Right ventricle myocardium inferior (tissue), 1 donor: ENCODE results near the gene MAPK8. TPM values are rescaled to one million over a fixed set of nuclear protein-coding genes. Genes with fewer than 3 reads are reported as not detected.
"Not testable (repeated sequence)": the region's sequence is repeated elsewhere in the genome, so short reads cannot be mapped to it uniquely, and the experiment has no call there.

ENCODE experiments used
- ATAC-seq: fragments of 200-7000 bp; cut with Tn5 transposase; one replicate; pipeline ENCODE4 v1.9.1; 2020; ENCODE audit warnings: mild to moderate bottlenecking, moderate library complexity
- DNase-seq: peaks from one replicate; pipeline ENCODE4 v3.0.0; 2021; ENCODE audit errors: missing footprints
- intact Hi-C: fragments of 100-400 bp; cut with DNase I; formaldehyde crosslinking; loops from one replicate; pipeline ENCODE4 v1.11.0; 2022
- long read RNA-seq: library from polyadenylated mRNA; unstranded; transcript quantifications from one replicate; pipeline ENCODE4 v2.0.0, GENCODE V29; 2021
- total RNA-seq: library from RNA; stranded (reverse); fragmentation: NEBNext Ultra II Directional; extraction: Animal tissue kit (Norgen Biotek cat#: 25700); gene quantifications from one replicate; pipeline ENCODE4 v1.2.1, GENCODE V29; 2021
- donor health status: DM: no; HTN: yes; CAD: no; lungs with severe emphysema.

Gene MAPK8
- 29.5 TPM for total RNA-seq
- long read RNA-seq, partial matches to known transcripts: 0 of 1 reads
- long read RNA-seq, other reads (novel, unspliced or antisense): 1 of 1 reads

DNA sequence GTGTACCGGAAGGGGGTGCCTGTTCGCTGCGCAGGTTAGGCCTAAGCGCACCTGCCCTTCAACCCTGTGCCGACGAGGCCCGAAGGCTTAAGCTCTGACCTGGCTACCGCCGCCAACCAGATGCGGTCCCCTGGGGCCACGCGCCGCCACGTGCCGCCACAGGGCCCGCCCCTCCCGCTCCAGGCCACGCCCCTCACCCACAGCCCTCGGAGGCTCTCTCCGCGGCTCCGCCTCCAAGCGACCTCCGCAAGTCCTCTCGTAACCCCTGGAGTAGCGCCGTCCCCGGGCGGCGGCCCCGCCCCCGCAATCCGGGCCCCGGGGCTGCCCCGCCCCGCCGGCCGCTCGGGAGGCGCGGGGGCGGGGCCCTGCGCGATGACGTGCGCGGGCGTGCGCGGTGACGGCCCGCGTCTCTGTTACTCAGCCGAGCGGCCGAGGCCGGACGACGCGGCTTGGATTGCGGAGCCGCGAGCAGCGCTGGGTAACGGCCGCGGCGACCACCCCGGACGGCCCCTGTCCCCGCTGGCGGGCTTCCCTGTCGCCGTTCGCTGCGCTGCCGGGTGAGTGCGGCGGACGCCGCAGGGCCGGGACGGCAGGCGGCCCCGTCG lies at the start of gene MAPK8:
Gene MAPK8 (plus strand): TSS at position 413 of the 605 bp plus-strand sequence. CDS start 94,984 bp downstream, outside the sequence.
- peak; percentile 95 for DNase-seq
- peak; percentile 96 for ATAC-seq
- intact Hi-C loops: loop anchor here (5.0 kb wide), 1 partner anchor 56 kb away; no protein-coding TSS in a partner anchor

DNA sequence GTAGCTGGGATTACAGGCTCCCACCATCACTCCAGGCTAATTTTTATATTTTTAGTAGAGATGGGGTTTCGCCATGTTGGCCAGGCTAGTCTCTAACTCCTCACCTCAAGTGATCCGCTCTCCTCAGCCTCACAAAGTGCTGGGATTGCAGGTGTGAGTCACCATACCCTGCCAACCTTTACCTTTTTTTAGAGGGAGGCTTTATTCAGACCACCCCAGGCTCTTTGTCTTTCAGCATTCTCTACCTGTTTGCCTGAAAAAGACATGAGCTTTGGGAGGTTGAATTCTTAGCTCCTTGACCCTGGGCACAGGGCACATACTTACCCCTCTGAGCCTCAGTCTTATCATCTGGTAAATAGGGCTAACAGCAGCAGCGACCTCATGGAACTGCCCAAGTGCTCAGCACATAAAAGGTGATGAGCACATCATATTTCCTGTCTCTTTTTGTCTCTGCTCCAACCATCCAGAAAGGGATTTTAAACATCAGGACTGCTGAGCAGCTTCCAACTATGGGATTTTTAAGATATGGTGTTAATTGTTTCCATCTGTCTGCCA lies 49.0 kb upstream of the MAPK8 start:
- intact Hi-C loops: no loop called here
- DNase-seq: no peak
- no peak for ATAC-seq

DNA sequence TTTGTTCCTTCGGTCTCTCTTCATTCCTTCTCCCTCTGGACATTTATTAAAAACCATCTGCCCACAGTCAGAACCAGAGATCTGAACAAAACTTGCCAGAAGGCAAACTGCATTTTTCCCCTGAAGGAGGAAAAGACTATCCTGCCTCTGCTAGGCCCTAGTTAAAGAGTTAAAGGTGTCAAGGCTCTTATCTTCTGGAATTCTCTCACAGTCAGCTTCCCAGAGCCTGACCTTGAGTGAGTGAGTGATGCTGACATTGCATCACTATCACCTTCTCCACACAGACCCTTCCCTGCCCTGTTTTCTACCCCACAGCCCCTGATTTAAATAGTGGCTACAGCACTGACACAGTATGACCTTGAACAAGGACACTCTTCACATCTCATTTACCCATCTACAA lies 48.4 kb upstream of the MAPK8 start:
- intact Hi-C loops: no loop called here
- DNase-seq: no peak
- peak; percentile 17 for ATAC-seq

DNA sequence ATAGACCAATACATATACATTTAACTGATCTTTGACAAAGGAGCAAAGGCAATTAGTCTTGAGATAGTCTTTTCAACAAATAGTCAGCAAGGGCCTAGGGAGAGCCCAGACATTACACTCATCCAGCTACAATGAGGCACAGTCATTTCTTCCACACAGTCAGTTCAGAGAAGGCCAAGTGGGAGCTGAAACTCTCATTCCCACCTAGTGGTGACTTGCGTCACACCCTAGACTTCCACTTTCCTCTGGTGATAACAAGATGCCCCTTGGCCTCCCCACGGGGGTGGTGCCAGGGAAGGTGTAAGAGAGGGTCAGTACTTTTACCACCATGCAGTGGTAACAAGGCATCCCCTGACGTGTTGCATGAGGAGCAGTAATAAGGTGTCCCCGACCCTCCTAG lies 39.9 kb upstream of the MAPK8 start:
- ATAC-seq (no peak), DNase-seq (no peak)
- intact Hi-C loops: no loop called here

DNA sequence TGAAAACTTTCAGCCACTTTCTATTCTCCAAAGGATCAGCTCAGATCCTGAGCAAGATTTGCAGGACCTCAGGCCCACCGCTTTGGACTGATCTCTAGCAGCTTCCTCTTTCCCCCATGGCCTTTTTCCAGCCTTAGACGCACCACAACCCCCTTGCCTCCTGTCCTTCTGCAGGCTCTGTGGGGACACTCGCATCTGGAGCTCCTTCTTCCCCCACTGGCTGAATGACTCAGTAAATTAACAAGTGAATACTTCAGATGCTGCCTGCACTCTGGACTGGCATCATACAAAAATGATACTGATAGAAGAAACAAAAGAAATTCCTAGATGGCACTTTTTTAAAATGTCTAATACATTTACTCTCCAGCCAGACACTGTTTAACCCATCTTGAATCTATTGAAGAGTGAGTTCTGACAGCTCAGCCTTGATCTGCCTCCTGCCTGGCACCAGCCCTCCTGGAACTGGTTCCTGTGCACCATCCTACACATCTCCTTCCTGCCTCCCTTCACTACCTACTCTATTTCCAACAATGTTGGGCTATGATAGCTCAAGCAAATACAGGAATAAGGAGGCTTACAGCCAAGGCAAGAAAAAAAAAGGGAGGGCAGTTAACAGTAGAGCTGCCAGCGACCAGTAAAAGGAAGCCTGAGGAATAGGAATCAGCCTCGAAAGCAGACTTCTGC lies 35.3 kb upstream of the MAPK8 start:
- ATAC-seq: no peak
- DNase-seq: no peak
- intact Hi-C loops: no loop called here

DNA sequence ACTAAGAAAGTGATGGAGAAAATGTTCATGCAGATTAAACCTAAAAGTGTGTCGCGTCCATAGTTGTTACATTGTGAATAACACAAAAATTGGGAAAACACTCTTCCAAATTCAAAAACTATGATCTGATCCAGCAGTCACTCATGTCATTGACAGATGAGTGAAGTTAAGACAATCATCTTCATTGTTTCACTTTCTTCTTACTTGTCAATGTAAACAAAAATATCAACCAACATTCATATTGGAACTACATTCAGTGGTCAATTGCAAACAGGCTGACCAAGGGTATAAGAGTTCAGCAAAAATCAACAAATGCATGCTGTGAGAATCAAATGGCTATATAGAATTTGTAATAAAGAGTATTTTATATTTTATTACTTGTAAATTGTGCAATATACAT lies 33.8 kb upstream of the MAPK8 start:
- intact Hi-C loops: no loop called here
- DNase-seq (no peak), ATAC-seq (no peak)

DNA sequence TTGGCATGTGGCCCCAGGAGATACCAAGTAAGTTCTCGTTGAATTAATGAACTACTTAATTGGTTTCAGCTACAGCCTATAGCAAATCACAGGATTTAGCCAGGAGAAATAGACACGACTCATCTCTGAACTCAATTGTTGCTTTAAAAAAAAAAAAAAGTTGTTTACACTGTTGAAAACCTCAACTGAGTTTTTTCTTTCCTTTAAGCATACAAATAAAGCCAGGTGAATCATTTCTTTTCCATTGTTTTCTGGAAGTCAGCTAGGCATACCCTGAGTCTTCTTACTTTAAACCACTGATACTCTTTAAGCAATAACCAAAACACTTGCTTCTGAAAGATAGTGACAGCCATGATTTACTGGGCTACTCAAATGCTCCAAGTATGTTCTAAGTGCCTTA lies 32.7 kb upstream of the MAPK8 start:
- ATAC-seq (no peak), DNase-seq (no peak)
- intact Hi-C loops: no loop called here

DNA sequence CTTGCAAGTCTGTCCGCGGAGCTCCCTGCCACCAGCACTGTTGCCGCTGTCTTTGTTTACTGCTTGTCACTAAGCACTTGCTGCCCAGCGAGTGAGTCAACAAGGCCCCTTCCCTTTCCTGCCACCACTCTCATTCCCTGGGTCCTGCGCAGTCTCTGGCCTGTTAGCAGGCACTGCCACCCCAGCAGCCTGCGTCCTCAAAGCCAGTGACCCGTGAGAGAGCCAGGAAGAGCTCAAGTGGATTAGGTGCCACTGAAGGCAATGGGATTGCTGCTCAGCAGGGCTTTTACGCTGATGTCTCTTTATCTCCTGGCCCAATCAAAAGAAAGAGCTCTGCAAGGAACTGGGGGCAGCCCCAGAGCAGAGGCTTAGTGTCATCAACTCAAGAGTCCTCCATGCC lies 31.8 kb upstream of the MAPK8 start, which contains the start of gene FRMPD2:
Gene FRMPD2 (minus strand): TSS at position 61 of the 400 bp plus-strand sequence. CDS start 129 bp downstream, outside the sequence.
- no peak for ATAC-seq

DNA sequence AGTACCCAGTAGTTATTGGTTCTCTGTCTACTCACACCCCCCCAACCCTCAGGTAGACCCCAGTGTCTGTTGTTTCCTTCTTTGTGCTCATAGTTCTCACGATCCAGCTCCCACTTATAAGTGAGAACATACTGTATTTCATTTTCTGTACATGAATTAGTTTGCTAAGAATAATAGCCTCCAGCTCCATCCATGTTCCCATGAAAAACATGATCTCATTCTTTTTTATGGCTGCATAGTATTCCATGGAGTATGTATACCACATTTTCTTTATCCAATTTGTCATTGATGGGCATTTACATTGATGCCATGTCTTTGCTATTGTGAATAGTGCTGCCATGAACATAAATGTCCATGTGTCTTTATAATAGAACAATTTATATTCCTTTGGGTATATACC lies 29.4 kb upstream of the MAPK8 start:
- ATAC-seq: no peak
- intact Hi-C loops: no loop called here
- DNase-seq: no peak

More for the DNA sequence above, 31.8 kb upstream of the MAPK8 start, which contains the start of gene FRMPD2:
- no peak for DNase-seq
- intact Hi-C loops: no loop called here

DNA sequence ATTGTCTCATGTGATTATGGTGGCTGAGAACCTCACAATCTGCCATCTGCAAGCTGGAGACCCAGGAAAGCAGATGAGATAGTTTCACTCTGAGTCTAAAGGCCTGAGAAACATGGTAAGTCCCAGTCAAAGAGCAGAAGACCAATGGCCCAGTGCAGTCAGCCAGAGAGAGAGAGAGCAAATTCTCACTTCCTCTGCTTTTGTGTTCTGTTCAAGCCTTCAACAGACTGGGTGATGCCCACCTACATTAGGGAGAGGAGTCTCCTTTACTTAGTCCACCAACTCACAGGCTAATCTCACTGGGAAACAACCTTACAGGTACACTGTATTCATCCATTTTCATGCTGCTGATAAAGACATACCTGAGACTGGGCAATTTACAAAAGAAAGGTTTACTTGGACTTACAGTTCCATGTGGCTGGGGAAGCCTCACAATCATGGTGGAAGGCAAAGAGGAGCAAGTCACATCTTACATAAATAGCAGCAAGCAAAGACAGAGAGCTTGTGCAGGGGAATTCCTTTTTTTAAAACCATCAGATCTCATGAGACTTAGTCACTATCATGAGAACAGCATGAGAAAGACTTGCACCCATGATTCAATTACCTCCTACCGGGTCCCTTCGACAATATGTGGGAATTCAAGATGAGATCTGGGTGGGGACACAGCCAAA lies 27.3 kb upstream of the MAPK8 start:
- intact Hi-C loops: no loop called here
- no peak for DNase-seq
- no peak for ATAC-seq

DNA sequence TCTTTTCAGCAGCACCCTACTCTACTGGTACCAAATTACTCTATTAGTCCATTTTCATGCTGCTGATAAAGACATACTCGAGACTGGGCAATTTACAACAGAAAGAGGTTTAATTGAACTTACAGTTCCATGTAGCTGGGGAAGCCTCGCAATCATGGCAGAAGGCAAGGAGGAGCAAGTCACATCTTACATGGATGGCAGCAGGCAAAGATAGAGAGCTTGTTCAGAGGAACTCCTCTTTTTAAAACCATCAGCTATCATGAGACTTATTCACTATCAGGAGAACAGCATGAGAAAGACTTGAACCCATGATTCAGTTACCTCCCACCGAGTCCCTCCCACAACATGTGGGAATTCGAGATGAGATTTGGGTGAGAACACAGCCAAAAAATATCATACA lies 24.8 kb upstream of the MAPK8 start:
- DNase-seq, intact Hi-C loops, ATAC-seq: not testable (repeated sequence)

DNA sequence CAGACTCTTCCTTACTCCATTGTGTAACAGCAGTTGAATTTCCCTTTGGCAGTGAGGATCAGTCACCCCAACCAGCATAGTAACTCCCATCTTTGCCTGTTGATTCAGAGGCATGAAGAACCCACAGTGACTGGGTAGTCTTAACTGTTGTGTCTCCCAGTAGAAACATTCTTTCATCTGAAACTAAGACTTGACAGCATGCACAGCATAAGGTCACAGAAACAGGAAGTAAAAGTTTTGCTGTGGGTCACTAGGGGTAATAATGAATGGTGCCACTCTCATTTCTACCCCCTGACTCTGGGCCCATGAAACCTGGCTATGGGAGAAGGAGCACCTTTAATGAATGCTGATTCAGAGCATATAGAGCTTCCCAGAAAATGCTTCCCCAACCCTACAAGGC lies 23.6 kb upstream of the MAPK8 start:
- ATAC-seq (no peak), DNase-seq (no peak)
- intact Hi-C loops: no loop called here

DNA sequence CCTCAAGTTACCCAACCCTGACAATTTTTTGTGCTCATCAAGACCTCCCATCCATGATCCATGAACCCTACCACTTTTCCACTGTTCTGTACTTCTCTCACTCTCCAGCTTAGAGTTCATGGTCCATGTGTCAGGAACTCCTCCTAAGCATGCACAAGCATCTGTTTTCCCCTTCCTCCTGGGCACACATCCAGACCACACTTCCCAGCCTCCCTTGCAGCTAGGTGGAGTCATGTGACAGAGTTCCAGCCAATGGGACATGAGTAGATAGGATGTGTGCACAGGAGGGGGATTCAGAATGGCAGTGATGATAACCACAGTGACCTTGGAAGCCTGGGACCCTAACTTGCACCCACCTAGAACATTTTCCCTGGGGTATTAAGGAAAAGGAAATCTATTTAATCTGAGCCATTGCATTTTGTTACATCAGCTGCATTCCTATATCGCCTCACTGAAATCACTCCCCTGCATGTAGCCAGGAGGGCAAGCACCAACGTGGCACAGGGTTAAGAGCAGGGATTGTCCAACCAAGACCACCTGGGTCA lies 22.4 kb upstream of the MAPK8 start:
- DNase-seq (no peak), ATAC-seq (no peak)
- intact Hi-C loops: no loop called here

DNA sequence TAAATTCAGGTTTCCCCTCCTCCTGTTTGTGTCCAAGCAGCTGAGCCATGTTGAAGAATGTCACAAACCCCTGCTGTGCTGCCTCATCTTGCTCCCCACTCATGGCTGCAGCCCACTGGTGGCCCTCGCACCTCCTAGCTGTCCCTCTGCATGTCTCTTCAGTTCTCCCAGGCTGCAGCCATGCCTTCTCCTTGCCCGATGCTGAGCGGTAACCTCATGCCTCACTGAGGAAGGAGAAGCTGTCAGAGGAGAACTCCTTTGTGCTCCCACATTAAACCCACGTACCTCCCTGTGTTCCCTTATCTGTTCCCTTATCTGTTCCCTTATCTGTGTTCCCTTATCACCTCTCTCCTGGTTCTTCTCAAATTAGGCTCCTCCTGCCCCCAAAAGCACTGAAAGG lies 21.7 kb upstream of the MAPK8 start:
- ATAC-seq (no peak), DNase-seq (no peak)
- intact Hi-C loops: no loop called here

DNA sequence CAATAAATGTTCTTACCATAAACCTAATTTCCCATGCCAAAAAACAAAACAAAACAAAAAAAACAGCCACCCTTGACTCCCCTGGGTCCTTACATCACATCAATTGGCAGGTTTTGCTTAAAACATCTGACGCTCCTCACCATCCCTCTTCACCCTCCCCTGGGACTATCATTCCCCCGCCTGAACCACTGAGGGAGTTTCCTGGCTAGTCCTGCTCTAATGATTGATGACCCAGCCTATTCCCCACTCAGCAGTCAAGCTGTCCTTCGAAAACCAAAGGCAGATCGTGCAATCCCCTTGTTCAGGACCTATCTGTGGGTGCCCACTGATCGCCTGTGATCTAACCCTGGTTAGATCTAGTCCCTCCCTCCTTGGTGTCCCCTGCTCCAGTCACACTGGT lies 20.8 kb upstream of the MAPK8 start:
- DNase-seq (no peak), ATAC-seq (no peak)
- intact Hi-C loops: no loop called here

DNA sequence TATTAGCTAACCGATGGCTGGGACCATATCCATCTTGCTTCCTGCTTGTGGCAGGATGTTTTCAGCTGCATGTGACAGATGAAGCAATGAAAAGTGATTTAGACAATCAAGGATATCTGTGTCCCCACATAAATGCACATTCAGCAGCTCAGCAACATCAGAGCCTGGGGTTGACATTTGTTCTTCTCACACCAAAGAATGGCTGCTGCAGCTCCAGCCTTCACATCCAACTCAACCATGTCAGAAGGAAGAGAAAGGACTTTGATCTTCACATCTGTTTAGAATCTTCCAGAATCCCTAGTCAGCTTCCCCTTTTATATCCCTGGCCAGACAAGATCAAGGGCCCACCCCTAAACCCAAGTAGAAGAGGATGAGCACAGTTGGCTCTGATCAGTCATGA lies 20.1 kb upstream of the MAPK8 start:
- intact Hi-C loops: no loop called here
- DNase-seq (no peak), ATAC-seq (no peak)

DNA sequence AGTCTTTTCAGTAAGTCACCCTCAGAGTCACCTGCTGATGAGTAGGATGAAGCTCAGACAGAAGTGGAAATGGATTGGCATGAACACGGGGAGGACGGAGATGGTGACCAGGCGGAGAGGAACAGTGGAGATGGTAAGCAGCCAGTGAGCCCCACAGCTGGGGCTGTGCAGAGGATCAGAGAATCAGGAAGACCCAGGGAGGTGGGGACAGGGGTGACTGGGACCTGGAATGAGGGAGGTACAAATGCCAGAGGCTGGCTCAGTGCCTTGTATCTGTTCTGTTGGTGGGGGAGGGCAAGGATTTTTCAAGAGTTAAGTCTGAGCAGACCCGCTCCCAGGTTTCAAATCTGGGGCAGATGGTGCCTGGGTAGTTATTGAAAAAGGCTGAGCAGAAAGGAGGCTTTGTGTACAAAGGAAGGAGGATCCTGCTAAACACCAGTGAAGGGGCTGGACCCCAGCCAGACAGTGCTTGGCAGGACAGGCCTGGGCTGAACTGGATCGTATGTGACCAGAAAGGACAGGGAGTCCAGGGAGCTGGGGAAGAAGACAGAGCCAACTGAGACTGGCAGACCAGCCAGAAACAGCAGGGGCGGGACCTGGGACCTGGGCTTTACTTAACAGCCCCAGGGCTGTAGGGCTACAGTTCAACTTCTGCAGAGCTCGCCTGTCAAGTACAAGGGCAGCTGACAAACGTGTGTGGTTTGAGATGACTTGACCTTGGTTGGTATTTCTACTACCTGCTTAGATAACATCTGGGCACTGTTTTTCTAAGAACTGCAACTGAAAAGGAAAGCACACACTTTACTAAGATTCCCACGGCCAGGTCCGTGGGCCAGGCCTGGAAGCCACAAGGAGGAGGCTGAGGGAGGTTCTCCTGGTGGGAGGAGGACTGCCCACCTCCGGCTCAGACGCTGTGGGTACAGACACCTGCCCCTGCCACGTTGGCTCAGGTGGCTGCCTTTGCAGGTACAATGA lies 18.8 kb upstream of the MAPK8 start:
- DNase-seq: peak; percentile 67
- ATAC-seq: peak; percentile 42
- intact Hi-C loops: loop anchor here (2.0 kb wide), 1 partner anchor 73 kb away; no protein-coding TSS in a partner anchor

DNA sequence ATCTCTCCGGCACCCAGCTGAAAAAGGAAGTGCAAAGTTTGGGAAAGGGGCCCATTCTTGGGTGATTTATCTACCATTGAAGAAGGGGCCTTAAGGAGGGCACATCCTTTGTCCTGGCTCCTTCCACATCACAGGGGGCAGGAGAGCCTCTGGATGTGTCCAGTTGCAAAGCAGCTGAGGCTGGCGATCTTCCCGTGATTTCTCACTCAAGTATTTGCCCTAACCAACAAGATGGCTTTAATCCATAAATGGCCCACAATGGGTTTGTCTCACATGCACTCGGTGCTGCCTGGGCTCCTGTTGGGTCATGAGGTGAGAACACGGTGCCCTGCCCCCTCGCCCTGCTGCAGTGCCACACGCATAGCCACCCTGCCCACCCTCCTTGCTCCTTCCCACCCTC lies 17.8 kb upstream of the MAPK8 start:
- intact Hi-C loops: loop anchor here (2.0 kb wide), 1 partner anchor 74 kb away; no protein-coding TSS in a partner anchor
- DNase-seq (no peak), ATAC-seq (no peak)
